ENCODE results near the gene SAXO1.

- TF ChIP-seq CTCF (IDR thresholded peaks at IDR 0.05), result no peak
- TF ChIP-seq POLR2A (IDR thresholded peaks at IDR 0.05), result no peak
Measured at GRCh38 chr9:18910916-18911315, 122.1 kb downstream of the SAXO1 start.

Data from body of pancreas (tissue), 4 donors.